K562 (cell line): ENCODE results near the gene SCMH1. TPM values are rescaled to one million over a fixed set of nuclear protein-coding genes. Genes with fewer than 3 reads are reported as not detected.

Experiments
- NCOA4 ChIP-seq: fragments of 450-650 bp; IDR thresholded peaks from 2 replicates; pipeline ENCODE4 v1.6.1; 2018; ENCODE audit warnings: mild to moderate bottlenecking; ENCODE audit not compliant: partially characterized antibody
- POLR2H ChIP-seq: IDR thresholded peaks from 2 replicates; pipeline ENCODE4 v1.6.1; 2016; ENCODE audit warnings: missing genetic modification characterization, low read depth, mild to moderate bottlenecking, control low read depth, missing compliant biosample characterization, moderate library complexity
- TGIF2 ChIP-seq: sonication (generic); formaldehyde crosslinking; IDR thresholded peaks from 2 replicates; pipeline ENCODE4 v1.8.1; 2022; ENCODE audit warnings: mild to moderate bottlenecking, missing genetic modification reagents, moderate library complexity
- THRAP3 ChIP-seq: fragments of 450-650 bp; IDR thresholded peaks from 2 replicates; pipeline ENCODE4 v1.6.1; 2016; ENCODE audit warnings: mild to moderate bottlenecking, inconsistent platforms, borderline replicate concordance
- YY1 ChIP-seq, 3 experiments: IDR thresholded peaks; 2 replicates each; pipeline ENCODE4 v1.6.1; 2011; ENCODE audit warnings: low read length in 2 of 3, mild to moderate bottlenecking in 2 of 3, moderate library complexity in 2 of 3, borderline replicate concordance in 1 of 3, control low read depth in 1 of 3, low read depth in 1 of 3; ENCODE audit not compliant: insufficient read depth in 3 of 3, insufficient replicate concordance in 2 of 3, control insufficient read depth in 1 of 3, insufficient read length in 1 of 3; ENCODE audit errors: extremely low read depth in 1 of 3
- ZBTB9 ChIP-seq: fragments of 450-650 bp; formaldehyde crosslinking; IDR thresholded peaks from 2 replicates; pipeline ENCODE4 v1.4.0; 2020; ENCODE audit warnings: mild to moderate bottlenecking, moderate library complexity
- ZNF212 ChIP-seq: fragments of 450-650 bp; formaldehyde crosslinking; IDR thresholded peaks from 2 replicates; pipeline ENCODE4 v1.4.0; 2020; ENCODE audit warnings: mild to moderate bottlenecking
- ZNF23 ChIP-seq: fragments of 250-450 bp; sonication (Bioruptor Pico); IDR thresholded peaks from 2 replicates; pipeline ENCODE4 v1.4.0; 2020; ENCODE audit warnings: mild to moderate bottlenecking
- ZNF24 ChIP-seq: fragments of 450-650 bp; IDR thresholded peaks from 2 replicates; pipeline ENCODE4 v1.6.1; 2016
- ZNF668 ChIP-seq: fragments of 250-450 bp; sonication (Bioruptor Pico); IDR thresholded peaks from 2 replicates; pipeline ENCODE4 v1.8.0; 2022; ENCODE audit warnings: mild to moderate bottlenecking, inconsistent platforms
- ZNF778 ChIP-seq: fragments of 450-650 bp; formaldehyde crosslinking; IDR thresholded peaks from 2 replicates; pipeline ENCODE4 v1.4.0; 2020; ENCODE audit warnings: mild to moderate bottlenecking, moderate library complexity
- polyA plus RNA-seq, 8 experiments: library from polyadenylated mRNA; depleted of rRNA in 4 of 8; stranded (reverse) in 5 of 8; unstranded in 3 of 8; fragments of >200 nt; fragmentation: Nextera tagmentation in 2 of 8; fragmentation: Illumina TruSeq in 1 of 8; extraction: Ambion mirVana in 2 of 8; extraction: Trizol in 1 of 8; gene quantifications; 2 replicates each; pipeline versions ENCODE4 v1.2.1 to v1.2.3, GENCODE V29; 2011 to 2014; ENCODE audit warnings: inconsistent platforms in 1 of 8, missing spikeins in 1 of 8
- total RNA-seq, 7 experiments: library from RNA; depleted of rRNA in 6 of 7; stranded (reverse); fragments of >200 nt in 6 of 7; fragmentation: Illumina TruSeq in 2 of 7; extraction: Trizol in 2 of 7; gene quantifications; 2 replicates each; pipeline versions ENCODE4 v1.2.1 to v1.2.3, GENCODE V29; 2011 to 2021; ENCODE audit warnings: low replicate concordance in 1 of 7
- TF ChIP-seq, protein P1 (sequence below): sonication (generic); formaldehyde crosslinking; IDR thresholded peaks from 2 replicates; pipeline ENCODE4 v1.8.0; 2023; ENCODE audit warnings: mild to moderate bottlenecking, missing genetic modification reagents
- TF ChIP-seq, protein P2 (sequence below), 2 experiments: IDR thresholded peaks; 2 replicates each; pipeline ENCODE4 v1.6.1; 2012; ENCODE audit warnings: improper control_type of control experiment in 2 of 2, low read depth in 2 of 2, low read length in 2 of 2, borderline replicate concordance in 1 of 2
- TF ChIP-seq, protein P3 (sequence below): fragments of 250-450 bp; sonication (Bioruptor Pico); IDR thresholded peaks from 2 replicates; pipeline ENCODE4 v1.8.0; 2022; ENCODE audit warnings: inconsistent platforms, mild to moderate bottlenecking, moderate library complexity, borderline replicate concordance
- TF ChIP-seq, protein P4 (sequence below): fragments of 250-450 bp; sonication (Bioruptor Pico); IDR thresholded peaks from 2 replicates; pipeline ENCODE4 v1.8.0; 2021; ENCODE audit warnings: mild to moderate bottlenecking, moderate library complexity

SCMH1 gene
- total and polyA plus RNA-seq, 9 of the 15 experiments (the other 6 are each of a cell fraction or from before 2014, with no cell fraction given): 8.5 to 37.0 (median 26.8) TPM

- TF ChIP-seq ZBTB9 (CRISPR knock-in tag) (peak; percentile 49; the same call in 1 of the 2 replicates), POLR2H (tag) (no peak), ZNF212 (CRISPR knock-in tag) (no peak), THRAP3 (no peak), NCOA4 (no peak), ZNF23 (CRISPR knock-in tag) (no peak), ZNF24 (no peak; the same call in 1 of the 2 replicates), TGIF2 (CRISPR knock-in tag) (no peak), ZNF778 (CRISPR knock-in tag) (no peak), ZNF668 (CRISPR knock-in tag) (no peak), YY1 (IDR thresholded peaks at IDR 0.05; ENCODE audit: borderline replicate concordance in 1 of 3, control insufficient read depth in 1 of 3, extremely low read depth in 1 of 3, insufficient read depth in 3 of 3, insufficient read length in 1 of 3, insufficient replicate concordance in 2 of 3, low read depth in 1 of 3, low read length in 2 of 3) (no peak)
- TF ChIP-seq, protein P1, sequence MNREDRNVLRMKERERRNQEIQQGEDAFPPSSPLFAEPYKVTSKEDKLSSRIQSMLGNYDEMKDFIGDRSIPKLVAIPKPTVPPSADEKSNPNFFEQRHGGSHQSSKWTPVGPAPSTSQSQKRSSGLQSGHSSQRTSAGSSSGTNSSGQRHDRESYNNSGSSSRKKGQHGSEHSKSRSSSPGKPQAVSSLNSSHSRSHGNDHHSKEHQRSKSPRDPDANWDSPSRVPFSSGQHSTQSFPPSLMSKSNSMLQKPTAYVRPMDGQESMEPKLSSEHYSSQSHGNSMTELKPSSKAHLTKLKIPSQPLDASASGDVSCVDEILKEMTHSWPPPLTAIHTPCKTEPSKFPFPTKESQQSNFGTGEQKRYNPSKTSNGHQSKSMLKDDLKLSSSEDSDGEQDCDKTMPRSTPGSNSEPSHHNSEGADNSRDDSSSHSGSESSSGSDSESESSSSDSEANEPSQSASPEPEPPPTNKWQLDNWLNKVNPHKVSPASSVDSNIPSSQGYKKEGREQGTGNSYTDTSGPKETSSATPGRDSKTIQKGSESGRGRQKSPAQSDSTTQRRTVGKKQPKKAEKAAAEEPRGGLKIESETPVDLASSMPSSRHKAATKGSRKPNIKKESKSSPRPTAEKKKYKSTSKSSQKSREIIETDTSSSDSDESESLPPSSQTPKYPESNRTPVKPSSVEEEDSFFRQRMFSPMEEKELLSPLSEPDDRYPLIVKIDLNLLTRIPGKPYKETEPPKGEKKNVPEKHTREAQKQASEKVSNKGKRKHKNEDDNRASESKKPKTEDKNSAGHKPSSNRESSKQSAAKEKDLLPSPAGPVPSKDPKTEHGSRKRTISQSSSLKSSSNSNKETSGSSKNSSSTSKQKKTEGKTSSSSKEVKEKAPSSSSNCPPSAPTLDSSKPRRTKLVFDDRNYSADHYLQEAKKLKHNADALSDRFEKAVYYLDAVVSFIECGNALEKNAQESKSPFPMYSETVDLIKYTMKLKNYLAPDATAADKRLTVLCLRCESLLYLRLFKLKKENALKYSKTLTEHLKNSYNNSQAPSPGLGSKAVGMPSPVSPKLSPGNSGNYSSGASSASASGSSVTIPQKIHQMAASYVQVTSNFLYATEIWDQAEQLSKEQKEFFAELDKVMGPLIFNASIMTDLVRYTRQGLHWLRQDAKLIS (CRISPR knock-in tag): no peak
- TF ChIP-seq, protein P2, sequence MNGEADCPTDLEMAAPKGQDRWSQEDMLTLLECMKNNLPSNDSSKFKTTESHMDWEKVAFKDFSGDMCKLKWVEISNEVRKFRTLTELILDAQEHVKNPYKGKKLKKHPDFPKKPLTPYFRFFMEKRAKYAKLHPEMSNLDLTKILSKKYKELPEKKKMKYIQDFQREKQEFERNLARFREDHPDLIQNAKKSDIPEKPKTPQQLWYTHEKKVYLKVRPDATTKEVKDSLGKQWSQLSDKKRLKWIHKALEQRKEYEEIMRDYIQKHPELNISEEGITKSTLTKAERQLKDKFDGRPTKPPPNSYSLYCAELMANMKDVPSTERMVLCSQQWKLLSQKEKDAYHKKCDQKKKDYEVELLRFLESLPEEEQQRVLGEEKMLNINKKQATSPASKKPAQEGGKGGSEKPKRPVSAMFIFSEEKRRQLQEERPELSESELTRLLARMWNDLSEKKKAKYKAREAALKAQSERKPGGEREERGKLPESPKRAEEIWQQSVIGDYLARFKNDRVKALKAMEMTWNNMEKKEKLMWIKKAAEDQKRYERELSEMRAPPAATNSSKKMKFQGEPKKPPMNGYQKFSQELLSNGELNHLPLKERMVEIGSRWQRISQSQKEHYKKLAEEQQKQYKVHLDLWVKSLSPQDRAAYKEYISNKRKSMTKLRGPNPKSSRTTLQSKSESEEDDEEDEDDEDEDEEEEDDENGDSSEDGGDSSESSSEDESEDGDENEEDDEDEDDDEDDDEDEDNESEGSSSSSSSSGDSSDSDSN (IDR thresholded peaks at IDR 0.05; ENCODE audit: borderline replicate concordance in 1 of 2, low read depth in 2 of 2, low read length in 2 of 2): no peak
- TF ChIP-seq, protein P3, sequence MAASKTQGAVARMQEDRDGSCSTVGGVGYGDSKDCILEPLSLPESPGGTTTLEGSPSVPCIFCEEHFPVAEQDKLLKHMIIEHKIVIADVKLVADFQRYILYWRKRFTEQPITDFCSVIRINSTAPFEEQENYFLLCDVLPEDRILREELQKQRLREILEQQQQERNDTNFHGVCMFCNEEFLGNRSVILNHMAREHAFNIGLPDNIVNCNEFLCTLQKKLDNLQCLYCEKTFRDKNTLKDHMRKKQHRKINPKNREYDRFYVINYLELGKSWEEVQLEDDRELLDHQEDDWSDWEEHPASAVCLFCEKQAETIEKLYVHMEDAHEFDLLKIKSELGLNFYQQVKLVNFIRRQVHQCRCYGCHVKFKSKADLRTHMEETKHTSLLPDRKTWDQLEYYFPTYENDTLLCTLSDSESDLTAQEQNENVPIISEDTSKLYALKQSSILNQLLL (CRISPR knock-in tag): no peak
- TF ChIP-seq, protein P4, sequence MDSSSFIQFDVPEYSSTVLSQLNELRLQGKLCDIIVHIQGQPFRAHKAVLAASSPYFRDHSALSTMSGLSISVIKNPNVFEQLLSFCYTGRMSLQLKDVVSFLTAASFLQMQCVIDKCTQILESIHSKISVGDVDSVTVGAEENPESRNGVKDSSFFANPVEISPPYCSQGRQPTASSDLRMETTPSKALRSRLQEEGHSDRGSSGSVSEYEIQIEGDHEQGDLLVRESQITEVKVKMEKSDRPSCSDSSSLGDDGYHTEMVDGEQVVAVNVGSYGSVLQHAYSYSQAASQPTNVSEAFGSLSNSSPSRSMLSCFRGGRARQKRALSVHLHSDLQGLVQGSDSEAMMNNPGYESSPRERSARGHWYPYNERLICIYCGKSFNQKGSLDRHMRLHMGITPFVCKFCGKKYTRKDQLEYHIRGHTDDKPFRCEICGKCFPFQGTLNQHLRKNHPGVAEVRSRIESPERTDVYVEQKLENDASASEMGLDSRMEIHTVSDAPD (CRISPR knock-in tag): no peak
Measured at GRCh38 chr1:41160498-41161110, 81.5 kb downstream of the SCMH1 start (continued).
